GM12878 (cell line): ENCODE data around the gene CCL3. TPM values are rescaled to one million over a fixed set of nuclear protein-coding genes. Genes with fewer than 3 reads are reported as not detected.

Experiments used
- ATAC-seq: fragments of 200-7000 bp; cut with Tn5 transposase; 3 replicates; pipeline ENCODE4 v1.9.1; 2020; ENCODE audit warnings: mild to moderate bottlenecking, moderate library complexity
- BruUV-seq: library from RNA; stranded (reverse); fragments of 400-500 nt; replicated peaks from 2 replicates; lab custom pipeline; 2021; lab: Mats Ljungman, UMichigan
- CTCF ChIA-PET: fragments of 300-600 bp; sonication (Branson Sonifier 250); formaldehyde crosslinking; extraction: SDS; loops from one replicate; lab custom pipeline; 2021; ENCODE audit warnings: inconsistent platforms; lab: Yijun Ruan, JAX
- POLR2A ChIA-PET: fragments of 350-600 bp; formaldehyde crosslinking; extraction: SDS; loops from one replicate; lab custom pipeline; 2021; ENCODE audit warnings: inconsistent platforms; lab: Charles Lee
- RAD21 ChIA-PET: fragments of 300-600 bp; sonication (Branson Sonifier 250); formaldehyde crosslinking; loops from one replicate; lab custom pipeline; 2023; ENCODE audit warnings: antibody characterized with exemption; ENCODE audit not compliant: unreplicated experiment; lab: Charles Lee
- SMC1A ChIA-PET: fragments of 300-600 bp; sonication (Branson Sonifier 250); formaldehyde crosslinking; loops from one replicate; lab custom pipeline; 2023; ENCODE audit not compliant: unreplicated experiment, uncharacterized antibody; lab: Charles Lee
- DNase-seq: peaks from one replicate; pipeline ENCODE4 v3.0.0-alpha.2; 2011; ENCODE audit warnings: low read depth, low spot score
- FAIRE-seq: peaks from 3 replicates; lab custom pipeline; 2011; peaks lifted over from hg19 to GRCh38; lab: Jason Lieb, UNC
- H2AFZ ChIP-seq: 2 replicates; pipeline ENCODE4 v1.6.0; 2011; ENCODE audit warnings: low read depth, low read length, control low read depth; ENCODE audit not compliant: control insufficient read depth
- H3K27ac ChIP-seq: 2 replicates; pipeline ENCODE4 v1.5.1; 2011; ENCODE audit warnings: control low read depth; ENCODE audit not compliant: control insufficient read depth, insufficient read depth
- H3K27me3 ChIP-seq, 2 experiments: replicated peaks in 1 of 2; 2 replicates each; pipeline versions ENCODE4 v1.6.0 to v1.6.1; 2011; ENCODE audit warnings: low read length in 1 of 2; ENCODE audit not compliant: control insufficient read depth in 2 of 2, insufficient read depth in 2 of 2
- H3K36me3 ChIP-seq, 2 experiments: 2 replicates each; pipeline ENCODE4 v1.5.1; 2011; ENCODE audit warnings: low read length in 1 of 2; ENCODE audit not compliant: control insufficient read depth in 2 of 2, insufficient read depth in 2 of 2
- H3K4me1 ChIP-seq: 2 replicates; pipeline ENCODE4 v1.6.1; 2011; ENCODE audit warnings: mild to moderate bottlenecking, low read length, moderate library complexity, mixed read lengths; ENCODE audit not compliant: control insufficient read depth, insufficient read depth
- H3K4me2 ChIP-seq: 2 replicates; pipeline ENCODE4 v1.6.0; 2011; ENCODE audit warnings: control low read depth; ENCODE audit not compliant: control insufficient read depth, insufficient read depth
- H3K4me3 ChIP-seq: fragments of 200-600 bp; sonication (generic); 2 replicates; pipeline ENCODE4 v1.5.1; 2016
- H3K79me2 ChIP-seq: 2 replicates; pipeline ENCODE4 v1.6.0; 2011; ENCODE audit warnings: low read length; ENCODE audit not compliant: control insufficient read depth, insufficient read depth
- H3K9ac ChIP-seq: 2 replicates; pipeline ENCODE4 v1.8.0; 2011; ENCODE audit warnings: low read length, control low read depth, mixed read lengths; ENCODE audit not compliant: control insufficient read depth, insufficient read depth
- H3K9me3 ChIP-seq: replicated peaks from 3 replicates; pipeline ENCODE4 v1.5.1; 2011; ENCODE audit warnings: mild to moderate bottlenecking, low read length; ENCODE audit not compliant: control insufficient read depth, insufficient read depth
- H4K20me1 ChIP-seq: 2 replicates; pipeline ENCODE4 v1.6.0; 2011; ENCODE audit not compliant: control insufficient read depth, insufficient read depth
- EP300 ChIP-seq, 2 experiments: fragments of 150-350 bp in 1 of 2; IDR thresholded peaks; 2 replicates each; pipeline ENCODE4 v1.6.1; 2011 to 2012; ENCODE audit warnings: low read depth in 2 of 2, low read length in 2 of 2, borderline replicate concordance in 1 of 2, improper control_type of control experiment in 1 of 2, inconsistent platforms in 1 of 2; ENCODE audit not compliant: control insufficient read depth in 1 of 2
- ETV6 ChIP-seq, 2 experiments: fragments of 450-650 bp in 1 of 2; IDR thresholded peaks in 1 of 2; conservative IDR thresholded peaks in 1 of 2; 2 replicates each; pipeline ENCODE4 v1.6.1; 2014; ENCODE audit warnings: antibody characterized with exemption in 1 of 2, borderline replicate concordance in 1 of 2, low read depth in 1 of 2, mild to moderate bottlenecking in 1 of 2, moderate library complexity in 1 of 2
- MEF2A ChIP-seq: IDR thresholded peaks from 2 replicates; pipeline ENCODE4 v1.6.1; 2011; ENCODE audit warnings: low read depth, mild to moderate bottlenecking, low read length, moderate library complexity; ENCODE audit not compliant: insufficient read depth
- NFYA ChIP-seq: IDR thresholded peaks from 2 replicates; pipeline ENCODE4 v1.6.1; 2011; ENCODE audit warnings: low read depth, mild to moderate bottlenecking, low read length, improper control_type of control experiment, borderline replicate concordance
- POLR2AphosphoS2 ChIP-seq: IDR thresholded peaks from 2 replicates; pipeline ENCODE4 v1.6.1; 2011; ENCODE audit warnings: low read depth, mild to moderate bottlenecking, low read length, improper control_type of control experiment, moderate library complexity
- RUNX3 ChIP-seq: IDR thresholded peaks from 2 replicates; pipeline ENCODE4 v1.6.1; 2012; ENCODE audit warnings: low read length, inconsistent platforms
- SIN3A ChIP-seq: IDR thresholded peaks from 2 replicates; pipeline ENCODE4 v1.6.1; 2012; ENCODE audit warnings: low read depth, low read length, improper control_type of control experiment
- WGBS: methylation state at CpG from one replicate; pipeline ENCODE4 v1.1.6; 2016; ENCODE audit warnings: low lambda C conversion rate; ENCODE audit not compliant: insufficient replicate concordance, insufficient coverage; ENCODE audit errors: missing lambda C conversion rate; 5-methylcytosine and 5-hydroxymethylcytosine counted together
- in situ Hi-C: fragments of 300-500 bp; cut with MboI; formaldehyde crosslinking; loops from 9 replicates; pipeline ENCODE4 v1.14.3; 2018; ENCODE audit warnings: mixed read lengths
- intact Hi-C: fragments of 100-400 bp; cut with micrococcal nuclease; formaldehyde crosslinking; loops from one replicate; pipeline ENCODE4 v1.14.2; 2022; ENCODE audit not compliant: unreplicated experiment
- polyA plus RNA-seq, 11 experiments: library from polyadenylated mRNA; depleted of rRNA in 4 of 11; unstranded in 6 of 11; stranded (reverse) in 5 of 11; fragments of >200 nt; fragmentation: Nextera tagmentation in 4 of 11; fragmentation: Illumina TruSeq in 1 of 11; extraction: Ambion mirVana in 4 of 11; extraction: Trizol in 1 of 11; gene quantifications; 1 replicate in 1 of 11; 2 replicates in 10 of 11; pipeline versions ENCODE4 v1.2.1 to v1.2.3, GENCODE V29; 2011 to 2016; ENCODE audit warnings: inconsistent platforms in 2 of 11, missing spikeins in 2 of 11, low read depth in 1 of 11
- total RNA-seq, 4 experiments: library from RNA; depleted of rRNA in 3 of 4; stranded (reverse); fragments of >200 nt in 3 of 4; fragmentation: Illumina TruSeq in 1 of 4; extraction: Trizol in 1 of 4; gene quantifications; 2 replicates each; pipeline versions ENCODE4 v1.2.1 to v1.2.3, GENCODE V29; 2013 to 2021
- TF ChIP-seq, protein P1 (sequence below): IDR thresholded peaks from 2 replicates; pipeline ENCODE4 v1.6.1; 2012; ENCODE audit warnings: mild to moderate bottlenecking, low read depth, low read length
- TF ChIP-seq, protein P2 (sequence below): IDR thresholded peaks from 2 replicates; pipeline ENCODE4 v1.6.1; 2012; ENCODE audit warnings: low read depth, low read length, improper control_type of control experiment
- TF ChIP-seq, protein P3 (sequence below): fragments of 450-650 bp; formaldehyde crosslinking; IDR thresholded peaks from 2 replicates; pipeline ENCODE4 v1.4.0; 2022; ENCODE audit warnings: mild to moderate bottlenecking, moderate library complexity

CCL3 gene
- total and polyA plus RNA-seq, 10 of the 15 experiments (the other 5 are each of a cell fraction or from before 2014, with no cell fraction given): 96.5 to 1,488 (median 199) TPM

DNA sequence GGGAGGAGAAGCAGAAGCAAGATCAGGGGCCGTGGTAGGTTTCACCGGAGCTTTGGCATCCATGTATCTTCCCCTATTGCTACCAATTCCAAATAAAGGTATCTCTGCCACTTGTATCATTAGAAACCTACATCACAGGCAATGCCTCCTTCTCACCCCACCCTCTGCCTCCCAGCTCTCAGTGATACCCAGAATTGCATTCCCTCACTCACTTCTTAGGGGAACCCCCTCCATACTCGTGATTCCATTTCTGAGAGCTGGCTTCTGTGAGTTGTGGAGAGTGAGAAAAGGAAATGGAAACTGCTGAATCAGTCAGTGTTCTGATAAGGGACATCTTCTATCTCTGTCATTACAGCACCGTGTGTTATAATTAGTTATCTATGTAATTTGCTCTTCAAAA lies 2.3 kb upstream of the CCL3 start (continued):
- TF ChIP-seq, protein P1, sequence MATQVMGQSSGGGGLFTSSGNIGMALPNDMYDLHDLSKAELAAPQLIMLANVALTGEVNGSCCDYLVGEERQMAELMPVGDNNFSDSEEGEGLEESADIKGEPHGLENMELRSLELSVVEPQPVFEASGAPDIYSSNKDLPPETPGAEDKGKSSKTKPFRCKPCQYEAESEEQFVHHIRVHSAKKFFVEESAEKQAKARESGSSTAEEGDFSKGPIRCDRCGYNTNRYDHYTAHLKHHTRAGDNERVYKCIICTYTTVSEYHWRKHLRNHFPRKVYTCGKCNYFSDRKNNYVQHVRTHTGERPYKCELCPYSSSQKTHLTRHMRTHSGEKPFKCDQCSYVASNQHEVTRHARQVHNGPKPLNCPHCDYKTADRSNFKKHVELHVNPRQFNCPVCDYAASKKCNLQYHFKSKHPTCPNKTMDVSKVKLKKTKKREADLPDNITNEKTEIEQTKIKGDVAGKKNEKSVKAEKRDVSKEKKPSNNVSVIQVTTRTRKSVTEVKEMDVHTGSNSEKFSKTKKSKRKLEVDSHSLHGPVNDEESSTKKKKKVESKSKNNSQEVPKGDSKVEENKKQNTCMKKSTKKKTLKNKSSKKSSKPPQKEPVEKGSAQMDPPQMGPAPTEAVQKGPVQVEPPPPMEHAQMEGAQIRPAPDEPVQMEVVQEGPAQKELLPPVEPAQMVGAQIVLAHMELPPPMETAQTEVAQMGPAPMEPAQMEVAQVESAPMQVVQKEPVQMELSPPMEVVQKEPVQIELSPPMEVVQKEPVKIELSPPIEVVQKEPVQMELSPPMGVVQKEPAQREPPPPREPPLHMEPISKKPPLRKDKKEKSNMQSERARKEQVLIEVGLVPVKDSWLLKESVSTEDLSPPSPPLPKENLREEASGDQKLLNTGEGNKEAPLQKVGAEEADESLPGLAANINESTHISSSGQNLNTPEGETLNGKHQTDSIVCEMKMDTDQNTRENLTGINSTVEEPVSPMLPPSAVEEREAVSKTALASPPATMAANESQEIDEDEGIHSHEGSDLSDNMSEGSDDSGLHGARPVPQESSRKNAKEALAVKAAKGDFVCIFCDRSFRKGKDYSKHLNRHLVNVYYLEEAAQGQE: no peak
- TF ChIP-seq ETV6 (conservative IDR thresholded peaks at IDR 0.05 in 1 of 2, IDR thresholded peaks at IDR 0.05 in 1 of 2; ENCODE audit: borderline replicate concordance in 1 of 2, low read depth in 1 of 2): peak in 1 of 2 experiments; percentile 67; a peak in 1 of 4 replicates
- 0 out of 4 replicates have a peak, but pooled peaks of 1 of the 2 experiments have one; percentile 24 for TF ChIP-seq EP300 (IDR thresholded peaks at IDR 0.05; ENCODE audit: borderline replicate concordance in 1 of 2, control insufficient read depth in 1 of 2, low read depth in 2 of 2, low read length in 2 of 2)
- TF ChIP-seq RUNX3: peak; percentile 26; the same call in 1 of the 2 replicates
- TF ChIP-seq MEF2A: 0 out of 2 replicates have a peak, but pooled peaks have one; percentile 28
- TF ChIP-seq, all 136 proteins: peak for 17

DNA sequence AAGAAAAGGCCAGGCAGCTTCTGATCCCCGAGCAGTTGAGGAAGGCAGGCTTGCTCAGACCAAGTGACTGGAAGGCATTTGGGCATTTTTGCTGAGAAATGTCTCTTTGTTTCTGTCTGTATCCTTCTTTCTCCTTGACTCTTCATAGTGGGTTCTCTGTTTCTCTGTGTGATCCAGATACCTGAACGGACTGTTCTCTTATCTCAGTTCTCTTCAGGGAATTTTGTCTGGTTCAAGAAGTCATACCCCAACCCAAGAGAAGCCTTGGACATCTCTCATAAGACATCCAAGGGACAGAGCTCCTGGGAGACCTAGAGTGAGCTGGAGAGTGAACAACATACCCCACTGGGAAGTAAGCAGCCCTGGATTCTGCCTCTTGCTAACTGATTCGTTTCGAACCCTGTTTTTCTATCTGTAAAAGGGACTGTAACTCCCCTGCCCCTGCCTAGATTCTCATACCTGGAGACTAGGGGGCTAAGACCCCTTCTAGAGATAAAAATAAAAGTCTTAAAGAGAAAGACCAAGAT lies 541 bp downstream of the CCL3 start:
- in situ Hi-C loops (loop anchor here (5.0 kb wide), 1 partner anchor 108 kb away; the partner anchor contains the start of genes CCL3L1 and CCL3L3), intact Hi-C loops (no loop called here)
- RAD21 ChIA-PET: interaction anchor here (0.6 to 7.9 kb wide), 23 partner anchors 8 to 394 kb away, joined by 3 to 83 read pairs (median 6); partner anchors contain the start of genes CCL4 and CCL4L2
- SMC1A ChIA-PET: interaction anchor here (0.7 to 4.7 kb wide), 24 partner anchors 11 to 191 kb away, joined by 3 to 66 read pairs (median 7); partner anchors contain the start of genes CCL3L1, CCL3L3 and CCL4
- FAIRE-seq (no peak), DNase-seq (no peak), ATAC-seq (peak; percentile 1)
- peak overlapping the region; percentile 63 for H3K9ac ChIP-seq
- no peaks in the 10 kb centered on the region for H4K20me1 ChIP-seq
- H3K4me2 ChIP-seq: peak overlapping the region; percentile 91
- no peaks in the 10 kb centered on the region for H3K27me3 ChIP-seq
- POLR2A ChIA-PET: interaction anchor here (0.9 to 2.6 kb wide), 12 partner anchors 13 to 209 kb away, joined by 3 to 14 read pairs (median 4); partner anchors contain the start of gene CCL5
- H2AFZ ChIP-seq: no peak overlapping the region
- peak overlapping the region; percentile 87 for H3K27ac ChIP-seq
- CTCF ChIA-PET: interaction anchor here (0.6 to 4.8 kb wide), 14 partner anchors 7 to 119 kb away, joined by 3 to 61 read pairs (median 5); partner anchors contain the start of gene CCL4
- BruUV-seq: TSS peak; percentile 94
- no peaks in the 10 kb centered on the region for H3K36me3 ChIP-seq
- H3K9me3 ChIP-seq: no peaks in the 10 kb centered on the region
- H3K79me2 ChIP-seq: peaks cover 2% of the 10 kb centered on the region; the same call in 1 of the 2 replicates
- H3K4me3 ChIP-seq: peak overlapping the region; percentile 64
- H3K4me1 ChIP-seq: peaks cover 48% of the 10 kb centered on the region
- 28% methylated on average over 4 of the region's 4 CpGs for WGBS
- TF ChIP-seq, protein P2, sequence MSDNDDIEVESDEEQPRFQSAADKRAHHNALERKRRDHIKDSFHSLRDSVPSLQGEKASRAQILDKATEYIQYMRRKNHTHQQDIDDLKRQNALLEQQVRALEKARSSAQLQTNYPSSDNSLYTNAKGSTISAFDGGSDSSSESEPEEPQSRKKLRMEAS: 0 out of 2 replicates have a peak, but pooled peaks have one; percentile 0
- TF ChIP-seq NFYA: no peak
- TF ChIP-seq SIN3A: 0 out of 2 replicates have a peak, but pooled peaks have one; percentile 13
- TF ChIP-seq, protein P3, sequence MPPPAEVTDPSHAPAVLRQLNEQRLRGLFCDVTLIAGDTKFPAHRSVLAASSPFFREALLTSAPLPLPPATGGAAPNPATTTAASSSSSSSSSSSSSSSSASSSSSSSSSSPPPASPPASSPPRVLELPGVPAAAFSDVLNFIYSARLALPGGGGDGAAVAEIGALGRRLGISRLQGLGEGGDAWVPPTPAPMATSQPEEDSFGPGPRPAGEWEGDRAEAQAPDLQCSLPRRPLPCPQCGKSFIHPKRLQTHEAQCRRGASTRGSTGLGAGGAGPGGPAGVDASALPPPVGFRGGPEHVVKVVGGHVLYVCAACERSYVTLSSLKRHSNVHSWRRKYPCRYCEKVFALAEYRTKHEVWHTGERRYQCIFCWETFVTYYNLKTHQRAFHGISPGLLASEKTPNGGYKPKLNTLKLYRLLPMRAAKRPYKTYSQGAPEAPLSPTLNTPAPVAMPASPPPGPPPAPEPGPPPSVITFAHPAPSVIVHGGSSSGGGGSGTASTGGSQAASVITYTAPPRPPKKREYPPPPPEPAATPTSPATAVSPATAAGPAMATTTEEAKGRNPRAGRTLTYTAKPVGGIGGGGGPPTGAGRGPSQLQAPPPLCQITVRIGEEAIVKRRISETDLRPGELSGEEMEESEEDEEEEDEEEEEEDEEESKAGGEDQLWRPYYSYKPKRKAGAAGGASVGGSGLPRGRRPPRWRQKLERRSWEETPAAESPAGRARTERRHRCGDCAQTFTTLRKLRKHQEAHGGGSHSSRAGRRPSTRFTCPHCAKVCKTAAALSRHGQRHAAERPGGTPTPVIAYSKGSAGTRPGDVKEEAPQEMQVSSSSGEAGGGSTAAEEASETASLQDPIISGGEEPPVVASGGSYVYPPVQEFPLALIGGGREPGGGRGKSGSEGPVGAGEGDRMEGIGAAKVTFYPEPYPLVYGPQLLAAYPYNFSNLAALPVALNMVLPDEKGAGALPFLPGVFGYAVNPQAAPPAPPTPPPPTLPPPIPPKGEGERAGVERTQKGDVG (CRISPR knock-in tag): no peak
- peak; percentile 50; the same call in 1 of the 2 replicates for TF ChIP-seq POLR2AphosphoS2
